RWPE2 (cell line): ENCODE measurements around the gene TEX19.

Source experiments
- ATAC-seq: fragments of 200-7000 bp; cut with Tn5 transposase; 3 replicates; pipeline ENCODE4 v1.9.1; 2021; ENCODE audit warnings: low read depth
- DNase-seq: peaks from one replicate; pipeline ENCODE4 v3.0.0-alpha.2; 2020; ENCODE audit warnings: low spot score
- H3K27ac ChIP-seq: fragments of 450-650 bp; 2 replicates; pipeline ENCODE4 v1.5.1; 2017; ENCODE audit warnings: mild to moderate bottlenecking; ENCODE audit not compliant: poor library complexity, severe bottlenecking
- H3K27me3 ChIP-seq: fragments of 250-450 bp; sonication (Bioruptor Pico); 2 replicates; pipeline ENCODE4 v1.5.1; 2021; ENCODE audit warnings: mild to moderate bottlenecking, moderate library complexity; ENCODE audit not compliant: insufficient read depth, poor library complexity, severe bottlenecking
- H3K36me3 ChIP-seq: fragments of 250-450 bp; sonication (Bioruptor Pico); 2 replicates; pipeline ENCODE4 v1.5.1; 2020; ENCODE audit warnings: low read depth, mild to moderate bottlenecking, moderate library complexity
- H3K4me1 ChIP-seq: fragments of 250-450 bp; sonication (Bioruptor Pico); 2 replicates; pipeline ENCODE4 v1.5.1; 2021; ENCODE audit warnings: mild to moderate bottlenecking, moderate library complexity; ENCODE audit not compliant: insufficient read depth, poor library complexity, severe bottlenecking
- H3K4me3 ChIP-seq: fragments of 250-450 bp; sonication (Bioruptor Pico); 2 replicates; pipeline ENCODE4 v1.5.1; 2021; ENCODE audit warnings: mild to moderate bottlenecking, moderate library complexity; ENCODE audit not compliant: severe bottlenecking
- H3K9me3 ChIP-seq: fragments of 250-450 bp; sonication (Bioruptor Pico); 2 replicates; pipeline ENCODE4 v1.5.1; 2021; ENCODE audit warnings: mild to moderate bottlenecking, moderate library complexity; ENCODE audit not compliant: severe bottlenecking
- TF ChIP-seq, protein P1 (sequence below): fragments of 450-650 bp; IDR thresholded peaks from one replicate; pipeline ENCODE4 v1.5.1; 2017; ENCODE audit warnings: mild to moderate bottlenecking, moderate library complexity; ENCODE audit not compliant: poor library complexity, severe bottlenecking

The TEX19 gene

DNA sequence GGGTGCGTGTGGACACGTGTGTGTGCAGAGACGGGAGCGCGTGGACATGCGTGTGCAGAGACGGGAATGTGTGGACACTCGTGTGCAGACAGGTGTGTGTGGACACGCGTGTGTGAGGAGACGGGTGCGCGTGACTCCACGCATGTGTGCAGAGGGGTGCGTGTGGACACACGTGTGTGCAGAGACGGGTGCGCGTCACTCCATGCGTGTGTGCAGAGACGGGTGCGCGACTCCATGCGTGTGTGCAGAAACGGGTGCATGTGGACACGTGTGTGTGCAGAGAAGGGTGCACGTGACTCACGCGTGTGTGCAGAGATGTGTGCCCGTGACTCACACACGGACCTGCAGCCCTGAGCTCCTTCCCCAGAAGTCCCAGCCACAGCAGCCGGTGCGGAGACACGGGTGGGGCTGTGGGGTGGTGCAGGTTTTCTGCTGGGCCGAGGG lies 39.4 kb upstream of the TEX19 start:
- H3K9me3 ChIP-seq = no peaks in the 10 kb centered on the region

DNA sequence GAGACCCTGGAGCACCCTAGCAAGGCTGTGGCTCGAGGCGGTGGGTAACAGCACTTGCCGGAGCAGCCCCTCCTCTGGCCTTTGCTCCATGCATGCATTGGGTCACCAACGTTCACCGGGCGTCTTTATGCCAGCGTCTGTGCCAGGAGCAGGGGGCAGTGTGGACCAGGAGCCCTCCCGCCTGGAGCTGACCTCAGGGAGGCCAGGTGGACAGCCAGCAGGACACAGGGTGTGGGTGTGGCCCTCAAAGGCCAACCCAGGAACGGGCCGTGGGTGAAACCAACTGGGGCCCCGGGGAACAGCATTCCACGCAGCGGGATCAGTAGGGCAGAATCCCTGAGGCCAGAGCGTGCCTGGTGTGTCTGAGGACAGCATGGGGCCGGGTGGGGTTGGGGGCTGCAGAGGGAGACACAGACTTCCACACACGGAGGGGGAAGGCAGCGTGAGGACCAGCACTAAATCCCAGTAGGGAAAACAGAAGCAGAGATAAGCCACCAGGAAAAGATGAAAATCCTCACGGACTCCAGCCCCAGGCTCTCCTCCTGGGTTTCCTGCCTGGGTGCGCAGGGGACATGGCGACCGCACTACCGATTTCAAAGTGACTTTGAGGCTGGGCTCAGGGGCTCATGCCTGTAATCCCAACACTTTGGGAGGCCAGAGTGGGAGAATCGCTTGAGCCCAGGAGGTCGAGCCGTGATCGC lies 38.8 kb upstream of the TEX19 start:
- no peaks in the 10 kb centered on the region for H3K9me3 ChIP-seq
- no peaks in the 10 kb centered on the region for H3K36me3 ChIP-seq
- TF ChIP-seq, protein P1, sequence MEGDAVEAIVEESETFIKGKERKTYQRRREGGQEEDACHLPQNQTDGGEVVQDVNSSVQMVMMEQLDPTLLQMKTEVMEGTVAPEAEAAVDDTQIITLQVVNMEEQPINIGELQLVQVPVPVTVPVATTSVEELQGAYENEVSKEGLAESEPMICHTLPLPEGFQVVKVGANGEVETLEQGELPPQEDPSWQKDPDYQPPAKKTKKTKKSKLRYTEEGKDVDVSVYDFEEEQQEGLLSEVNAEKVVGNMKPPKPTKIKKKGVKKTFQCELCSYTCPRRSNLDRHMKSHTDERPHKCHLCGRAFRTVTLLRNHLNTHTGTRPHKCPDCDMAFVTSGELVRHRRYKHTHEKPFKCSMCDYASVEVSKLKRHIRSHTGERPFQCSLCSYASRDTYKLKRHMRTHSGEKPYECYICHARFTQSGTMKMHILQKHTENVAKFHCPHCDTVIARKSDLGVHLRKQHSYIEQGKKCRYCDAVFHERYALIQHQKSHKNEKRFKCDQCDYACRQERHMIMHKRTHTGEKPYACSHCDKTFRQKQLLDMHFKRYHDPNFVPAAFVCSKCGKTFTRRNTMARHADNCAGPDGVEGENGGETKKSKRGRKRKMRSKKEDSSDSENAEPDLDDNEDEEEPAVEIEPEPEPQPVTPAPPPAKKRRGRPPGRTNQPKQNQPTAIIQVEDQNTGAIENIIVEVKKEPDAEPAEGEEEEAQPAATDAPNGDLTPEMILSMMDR = no peak
- DNase-seq = no peak
- no peak overlapping the region for H3K4me3 ChIP-seq
- peaks cover 7% of the 10 kb centered on the region for H3K4me1 ChIP-seq
- H3K27ac ChIP-seq = no peak overlapping the region
- no peak for ATAC-seq
- H3K27me3 ChIP-seq = no peaks in the 10 kb centered on the region

More for the DNA sequence above, 39.4 kb upstream of the TEX19 start:
- Histone ChIP-seq H3K36me3 (no peaks in the 10 kb centered on the region), H3K27ac (no peak overlapping the region), H3K27me3 (no peaks in the 10 kb centered on the region), H3K4me1 (peaks cover under 1% of the 10 kb centered on the region), H3K4me3 (no peak overlapping the region)
- ATAC-seq = no peak
- TF ChIP-seq, protein P1 = no peak
- no peak for DNase-seq

DNA sequence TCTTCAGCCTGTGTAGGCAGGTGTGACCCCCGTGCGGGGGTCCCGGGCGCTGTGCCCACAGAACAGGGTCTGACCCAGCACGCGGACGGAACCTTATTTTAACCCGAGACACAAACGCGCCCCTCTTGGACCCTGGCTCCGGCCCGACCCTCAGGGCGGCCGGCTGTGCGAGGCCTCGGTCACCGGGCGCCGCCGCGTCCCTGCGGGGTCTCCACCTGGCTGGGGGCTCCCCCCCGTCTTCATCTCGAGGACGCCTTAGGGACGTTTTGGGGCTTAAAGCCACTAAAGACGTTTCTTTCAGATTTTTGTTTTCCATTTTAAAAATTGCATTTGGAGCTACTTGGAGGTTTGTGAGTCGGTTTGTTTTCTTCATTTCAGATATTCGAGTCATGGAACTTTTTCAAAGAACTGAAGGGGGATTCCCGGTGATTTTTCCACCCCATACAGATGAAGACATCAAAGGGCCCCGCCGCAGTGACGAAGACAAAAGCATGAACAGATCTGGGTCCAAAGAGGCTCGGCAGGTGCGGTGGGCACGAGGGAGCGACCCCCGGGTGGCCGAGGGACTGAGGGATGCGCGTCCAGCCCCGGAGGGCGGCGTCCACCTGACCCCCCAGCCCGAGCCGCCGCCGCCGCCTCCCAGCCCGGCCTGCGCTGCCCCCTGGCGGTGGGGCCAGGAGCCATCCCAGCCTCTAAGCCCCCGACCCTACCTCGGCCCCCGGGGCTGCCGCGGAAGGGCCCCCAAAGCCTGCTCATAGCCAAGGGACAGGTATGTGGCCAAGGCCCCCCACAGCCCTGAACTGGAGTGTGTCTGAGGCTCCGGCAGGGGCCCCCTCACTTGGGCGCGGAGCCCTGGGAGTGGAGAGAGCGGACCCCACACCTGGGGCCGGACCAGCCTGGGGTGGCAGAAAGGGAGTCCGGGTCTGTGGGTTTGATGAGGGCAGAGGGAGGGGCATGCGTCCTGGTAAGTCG lies 37.8 kb upstream of the TEX19 start:
- ATAC-seq = no peak
- no peaks in the 10 kb centered on the region for H3K27me3 ChIP-seq
- DNase-seq = no peak
- H3K4me3 ChIP-seq = no peak overlapping the region
- no peaks in the 10 kb centered on the region for H3K36me3 ChIP-seq
- peaks cover 9% of the 10 kb centered on the region for H3K4me1 ChIP-seq
- no peak overlapping the region for H3K27ac ChIP-seq
- TF ChIP-seq, protein P1 = peak; percentile 90
- H3K9me3 ChIP-seq = no peaks in the 10 kb centered on the region

DNA sequence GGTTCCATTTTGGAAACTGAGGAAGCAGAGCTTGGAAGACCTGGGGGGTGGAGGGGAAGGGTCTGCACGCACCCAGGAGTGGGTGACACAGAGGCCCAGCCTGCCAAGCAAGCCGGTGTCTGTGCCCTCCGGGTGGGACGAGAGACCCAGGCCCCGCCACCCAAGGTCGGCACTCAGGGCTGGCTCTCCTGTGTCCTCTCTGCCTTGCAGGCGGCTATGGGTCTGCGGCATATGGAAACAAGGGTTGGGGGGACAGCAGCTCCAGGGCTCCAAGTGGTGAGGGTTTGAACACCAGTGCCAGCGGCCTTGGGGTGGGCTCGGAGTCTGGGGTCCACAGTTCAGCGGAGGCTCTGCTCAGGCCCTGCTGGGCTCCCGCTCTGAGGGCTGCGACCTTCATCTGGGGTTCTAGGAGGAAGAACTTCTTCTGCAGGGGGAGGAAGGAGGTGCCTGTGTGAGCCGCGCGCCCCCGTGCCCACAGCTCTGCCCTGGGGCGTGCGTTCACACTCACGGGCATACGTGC lies 37.0 kb upstream of the TEX19 start:
- Histone ChIP-seq H3K27ac (no peak overlapping the region), H3K9me3 (no peaks in the 10 kb centered on the region), H3K36me3 (no peaks in the 10 kb centered on the region), H3K27me3 (no peaks in the 10 kb centered on the region), H3K4me3 (no peak overlapping the region), H3K4me1 (peaks cover 9% of the 10 kb centered on the region)
- DNase-seq (no peak), ATAC-seq (peak; percentile 2; the same call in 1 of the 3 replicates)
- TF ChIP-seq, protein P1 = no peak
